OCI-LY7 (cell line): ENCODE data around the gene RAD23B. TPM values are rescaled to one million over a fixed set of nuclear protein-coding genes. Genes with fewer than 3 reads are reported as not detected.
A peak's percentile ranks its signal among the peaks of the same experiment; 100 is the strongest.

Source experiments
- BruUV-seq: library from RNA; stranded (reverse); fragments of 400-500 nt; replicated peaks from 2 replicates; lab custom pipeline; 2021; lab: Mats Ljungman, UMichigan
- CTCF ChIA-PET: fragments of 300-600 bp; sonication (Branson Sonifier 250); formaldehyde crosslinking; loops from one replicate; lab custom pipeline; 2022; ENCODE audit warnings: antibody characterized with exemption; ENCODE audit not compliant: unreplicated experiment; lab: Charles Lee
- POLR2A ChIA-PET: fragments of 300-600 bp; sonication (Branson Sonifier 250); formaldehyde crosslinking; loops from one replicate; lab custom pipeline; 2022; ENCODE audit warnings: antibody characterized with exemption; lab: Charles Lee
- DNase-seq: peaks from one replicate; pipeline ENCODE4 v3.0.0-alpha.2; 2015; ENCODE audit warnings: low spot score
- H2AFZ ChIP-seq: fragments of 200-600 bp; sonication (generic), shearing (Covaris generic); 2 replicates; pipeline ENCODE4 v1.6.1; 2014; ENCODE audit warnings: mild to moderate bottlenecking, antibody characterized with exemption, low read length, moderate library complexity
- H3K27ac ChIP-seq: fragments of 200-600 bp; sonication (generic); 2 replicates; pipeline ENCODE4 v1.5.1; 2014; ENCODE audit warnings: mixed run types, low read depth, mild to moderate bottlenecking, moderate library complexity, low read length, inconsistent platforms; ENCODE audit not compliant: poor library complexity, severe bottlenecking
- H3K36me3 ChIP-seq: fragments of 200-600 bp; sonication (generic); 2 replicates; pipeline ENCODE4 v1.6.1; 2014; ENCODE audit warnings: mild to moderate bottlenecking, antibody characterized with exemption, low read length, moderate library complexity, mixed read lengths; ENCODE audit not compliant: insufficient read depth
- H3K4me1 ChIP-seq: fragments of 200-600 bp; sonication (generic); 2 replicates; pipeline ENCODE4 v1.5.1; 2014; ENCODE audit warnings: mild to moderate bottlenecking, low read length; ENCODE audit not compliant: insufficient read depth, poor library complexity, severe bottlenecking
- H3K4me2 ChIP-seq: fragments of 200-600 bp; sonication (generic); 2 replicates; pipeline ENCODE4 v1.6.1; 2014; ENCODE audit warnings: mild to moderate bottlenecking, low read length
- H3K4me3 ChIP-seq: fragments of 200-600 bp; sonication (generic); 2 replicates; pipeline ENCODE4 v1.5.1; 2014; ENCODE audit warnings: mild to moderate bottlenecking, low read depth, low read length; ENCODE audit not compliant: poor library complexity, severe bottlenecking
- H3K79me2 ChIP-seq: fragments of 200-600 bp; sonication (generic); 2 replicates; pipeline ENCODE4 v1.6.1; 2016; ENCODE audit warnings: low read depth, mild to moderate bottlenecking, low read length, moderate library complexity, mixed read lengths; ENCODE audit not compliant: insufficient read depth
- H3K9me2 ChIP-seq: fragments of 200-600 bp; sonication (generic); 2 replicates; pipeline ENCODE4 v1.6.1; 2016; ENCODE audit warnings: mild to moderate bottlenecking, low read length, mixed read lengths; ENCODE audit not compliant: insufficient read depth
- H3K9me3 ChIP-seq: fragments of 200-600 bp; sonication (generic); 2 replicates; pipeline ENCODE4 v1.6.1; 2014; ENCODE audit warnings: mild to moderate bottlenecking, mixed run types, low read length, mixed read lengths
- H4K20me1 ChIP-seq: fragments of 200-600 bp; sonication (generic); 2 replicates; pipeline ENCODE4 v1.6.1; 2014; ENCODE audit warnings: mild to moderate bottlenecking, antibody characterized with exemption, low read length, moderate library complexity, mixed read lengths; ENCODE audit not compliant: insufficient read depth
- EZH2phosphoT487 ChIP-seq: fragments of 200-600 bp; sonication (generic); IDR thresholded peaks from 2 replicates; pipeline ENCODE4 v1.6.1; 2018; ENCODE audit warnings: low read depth, borderline replicate concordance, mild to moderate bottlenecking, mixed run types, antibody characterized with exemption, low read length, moderate library complexity, mixed read lengths
- intact Hi-C: fragments of 100-400 bp; cut with micrococcal nuclease; formaldehyde crosslinking; loops from one replicate; pipeline ENCODE4 v1.10.0; 2022; ENCODE audit not compliant: unreplicated experiment
- total RNA-seq, 2 experiments: library from RNA; depleted of rRNA in 1 of 2; stranded (reverse); fragments of >200 nt in 1 of 2; shearing (Covaris generic) in 1 of 2; gene quantifications; 2 replicates each; pipeline ENCODE4 v1.2.3, GENCODE V29; 2014 to 2022
- TF ChIP-seq, protein P1 (sequence below): fragments of 200-600 bp; sonication (generic); conservative IDR thresholded peaks from 2 replicates; pipeline ENCODE4 v1.5.1; 2014; ENCODE audit warnings: mild to moderate bottlenecking, antibody characterized with exemption, low read length, moderate library complexity, mixed read lengths

RAD23B gene
- total RNA-seq, 2 experiments from 2014 or later: 67.3 to 120 TPM

DNA sequence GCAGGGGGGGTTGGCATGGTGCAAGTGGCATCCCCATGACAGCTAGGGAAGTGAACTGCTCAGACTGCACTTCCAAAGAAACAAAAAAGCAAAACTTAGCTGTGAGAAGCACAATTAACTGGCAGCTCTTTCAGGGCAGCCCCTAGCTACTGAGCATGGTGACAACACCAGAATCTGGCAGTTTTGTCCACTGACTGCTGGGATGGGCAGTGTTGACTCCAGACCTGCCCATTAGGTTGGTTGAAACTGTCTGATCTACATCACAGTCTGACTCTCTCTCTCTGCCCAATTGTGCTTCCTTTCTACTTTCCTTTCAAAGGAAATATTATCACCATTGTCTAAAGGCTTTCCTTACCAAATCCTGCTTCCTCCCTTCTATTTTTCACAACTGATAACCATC, 12.5 kb upstream of the RAD23B start:
- no peak for DNase-seq
- Histone ChIP-seq H4K20me1 (no peaks in the 10 kb centered on the region), H3K4me2 (0 out of 2 replicates have a peak overlapping the region, but pooled peaks have one; percentile 17), H3K4me1 (no peaks in the 10 kb centered on the region), H3K9me2 (no peaks in the 10 kb centered on the region), H2AFZ (peak overlapping the region; percentile 8; the same call in 1 of the 2 replicates), H3K36me3 (no peaks in the 10 kb centered on the region), H3K4me3 (no peak overlapping the region), H3K9me3 (no peaks in the 10 kb centered on the region), H3K27ac (no peak overlapping the region), H3K79me2 (no peaks in the 10 kb centered on the region)
- ChIA-PET POLR2A (interaction anchor here (0.6 to 3.3 kb wide), 9 partner anchors 8 to 1918 kb away, joined by 3 to 18 read pairs (median 5); no protein-coding TSS in a partner anchor), CTCF (no interaction called here)
- intact Hi-C loops: no loop called here
- no peak for TF ChIP-seq EZH2phosphoT487
- TF ChIP-seq, protein P1, sequence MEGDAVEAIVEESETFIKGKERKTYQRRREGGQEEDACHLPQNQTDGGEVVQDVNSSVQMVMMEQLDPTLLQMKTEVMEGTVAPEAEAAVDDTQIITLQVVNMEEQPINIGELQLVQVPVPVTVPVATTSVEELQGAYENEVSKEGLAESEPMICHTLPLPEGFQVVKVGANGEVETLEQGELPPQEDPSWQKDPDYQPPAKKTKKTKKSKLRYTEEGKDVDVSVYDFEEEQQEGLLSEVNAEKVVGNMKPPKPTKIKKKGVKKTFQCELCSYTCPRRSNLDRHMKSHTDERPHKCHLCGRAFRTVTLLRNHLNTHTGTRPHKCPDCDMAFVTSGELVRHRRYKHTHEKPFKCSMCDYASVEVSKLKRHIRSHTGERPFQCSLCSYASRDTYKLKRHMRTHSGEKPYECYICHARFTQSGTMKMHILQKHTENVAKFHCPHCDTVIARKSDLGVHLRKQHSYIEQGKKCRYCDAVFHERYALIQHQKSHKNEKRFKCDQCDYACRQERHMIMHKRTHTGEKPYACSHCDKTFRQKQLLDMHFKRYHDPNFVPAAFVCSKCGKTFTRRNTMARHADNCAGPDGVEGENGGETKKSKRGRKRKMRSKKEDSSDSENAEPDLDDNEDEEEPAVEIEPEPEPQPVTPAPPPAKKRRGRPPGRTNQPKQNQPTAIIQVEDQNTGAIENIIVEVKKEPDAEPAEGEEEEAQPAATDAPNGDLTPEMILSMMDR: no peak
- BruUV-seq: no TSS peak

DNA sequence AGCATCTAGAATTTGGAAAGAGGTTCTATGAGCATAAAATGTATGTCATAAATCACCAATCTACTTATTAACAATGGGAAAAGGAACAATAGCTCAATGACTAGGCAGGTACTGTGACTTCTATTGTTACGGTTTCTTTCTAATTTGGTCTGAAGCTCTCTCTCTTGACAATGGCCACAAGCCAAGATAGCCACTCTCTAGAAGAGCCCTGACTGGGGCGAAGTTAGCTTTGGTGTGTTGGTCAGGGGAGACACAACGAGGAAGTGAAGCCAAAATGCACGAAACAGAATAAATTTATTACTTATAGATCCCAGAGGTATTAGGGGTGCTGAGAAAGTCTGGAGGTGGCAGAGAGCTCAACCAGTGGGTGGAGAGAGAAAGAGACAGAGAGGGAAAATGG, 9.4 kb upstream of the RAD23B start:
- H2AFZ ChIP-seq: no peak overlapping the region
- no TSS peak for BruUV-seq
- H4K20me1 ChIP-seq: no peaks in the 10 kb centered on the region
- no peaks in the 10 kb centered on the region for H3K4me1 ChIP-seq
- no peaks in the 10 kb centered on the region for H3K9me2 ChIP-seq
- H3K4me2 ChIP-seq: no peak overlapping the region
- H3K9me3 ChIP-seq: no peaks in the 10 kb centered on the region
- no peak for TF ChIP-seq EZH2phosphoT487
- TF ChIP-seq, protein P1: no peak
- no peak overlapping the region for H3K4me3 ChIP-seq
- POLR2A ChIA-PET: interaction anchor here (0.6 to 1.3 kb wide), 4 partner anchors 10 to 639 kb away, joined by 3 to 5 read pairs (median 4); no protein-coding TSS in a partner anchor
- H3K79me2 ChIP-seq: no peaks in the 10 kb centered on the region
- no peak for DNase-seq
- CTCF ChIA-PET: no interaction called here
- H3K36me3 ChIP-seq: no peaks in the 10 kb centered on the region
- H3K27ac ChIP-seq: no peak overlapping the region
- intact Hi-C loops: no loop called here

DNA sequence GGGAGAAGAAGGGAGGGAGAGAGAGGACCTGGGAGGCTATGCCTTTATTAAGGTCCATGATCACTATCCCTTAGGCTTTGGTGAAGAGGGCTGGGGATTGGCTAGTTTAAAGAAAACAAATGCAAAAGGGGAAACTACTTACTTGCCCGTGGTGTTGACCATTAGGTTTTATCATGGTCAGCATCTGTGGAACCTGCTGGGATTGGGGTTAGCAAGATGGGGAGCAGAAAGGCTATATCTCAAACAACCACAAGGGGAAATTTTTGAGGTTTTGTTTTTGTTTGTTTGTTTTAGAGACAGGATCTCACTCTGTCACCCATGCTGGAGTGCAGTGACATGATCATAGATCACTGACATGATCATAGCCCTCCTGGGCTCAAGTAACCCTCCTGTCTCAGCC, 9.0 kb upstream of the RAD23B start:
- BruUV-seq: no TSS peak
- no peak overlapping the region for H3K27ac ChIP-seq
- no peak for DNase-seq
- H4K20me1 ChIP-seq: no peaks in the 10 kb centered on the region
- no peak overlapping the region for H3K4me3 ChIP-seq
- intact Hi-C loops: no loop called here
- no peaks in the 10 kb centered on the region for H3K79me2 ChIP-seq
- H3K36me3 ChIP-seq: no peaks in the 10 kb centered on the region
- H3K9me2 ChIP-seq: no peaks in the 10 kb centered on the region
- TF ChIP-seq EZH2phosphoT487: no peak
- TF ChIP-seq, protein P1: 0 out of 2 replicates have a peak, but pooled peaks have one; percentile 29
- CTCF ChIA-PET: no interaction called here
- no peak overlapping the region for H3K4me2 ChIP-seq
- H2AFZ ChIP-seq: no peak overlapping the region
- no peaks in the 10 kb centered on the region for H3K9me3 ChIP-seq
- POLR2A ChIA-PET: interaction anchor here (1.0 to 1.3 kb wide), 2 partner anchors 12 to 13 kb away, joined by 4 read pairs; no protein-coding TSS in a partner anchor
- no peaks in the 10 kb centered on the region for H3K4me1 ChIP-seq
